Measurements from ENCODE around the gene VWA3B. TPM values are rescaled to one million over a fixed set of nuclear protein-coding genes. Genes with fewer than 3 reads are reported as not detected.
"Not testable (repeated sequence)": the region's sequence is repeated elsewhere in the genome, so short reads cannot be mapped to it uniquely, and the experiment has no call there.

VWA3B gene
- polyA plus RNA-seq, 12 donors = 0.35 to 2.3 (median 0.95) TPM; not detected in 2

GRCh38 chr2:98252038-98252773, 165.2 kb downstream of the VWA3B start:
- DNase-seq = no peak

- DNase-seq = no peak
These were observed 166.6 kb downstream of the VWA3B start for GRCh38 chr2:98253461-98254070.

GRCh38 chr2:98254504-98255059, 167.6 kb downstream of the VWA3B start:
- DNase-seq = no peak

GRCh38 chr2:98258906-98259305, 171.9 kb downstream of the VWA3B start:
- DNase-seq = no peak

- no peak for DNase-seq
These were observed 176.4 kb downstream of the VWA3B start for GRCh38 chr2:98263362-98263761.

GRCh38 chr2:98268225-98268624, 181.3 kb downstream of the VWA3B start:
- DNase-seq = not testable (repeated sequence)

- peak; percentile 24 for DNase-seq
These were observed 182.3 kb downstream of the VWA3B start for GRCh38 chr2:98269274-98269673.

- no peak for DNase-seq
These were observed 182.9 kb downstream of the VWA3B start for GRCh38 chr2:98269830-98270229.

- no peak for DNase-seq
These were observed 190.3 kb downstream of the VWA3B start for GRCh38 chr2:98277162-98277859.

- DNase-seq = no peak
These were observed 191.1 kb downstream of the VWA3B start for GRCh38 chr2:98278074-98278473.

GRCh38 chr2:98280376-98281102, 193.6 kb downstream of the VWA3B start:
- DNase-seq = no peak

- DNase-seq = no peak
These were observed 194.6 kb downstream of the VWA3B start for GRCh38 chr2:98281607-98282006.

GRCh38 chr2:98282109-98282508, 195.1 kb downstream of the VWA3B start:
- DNase-seq = no peak

- no peak for DNase-seq
These were observed 206.1 kb downstream of the VWA3B start for GRCh38 chr2:98293030-98293429.

- DNase-seq = no peak
These were observed 207.1 kb downstream of the VWA3B start for GRCh38 chr2:98293931-98294687.

- DNase-seq = no peak
These were observed 207.7 kb downstream of the VWA3B start for GRCh38 chr2:98294711-98295110.

- DNase-seq = no peak
These were observed 208.3 kb downstream of the VWA3B start for GRCh38 chr2:98295275-98295674.

- no peak for DNase-seq
These were observed 208.9 kb downstream of the VWA3B start for GRCh38 chr2:98295721-98296414.

- no peak for DNase-seq
These were observed 209.5 kb downstream of the VWA3B start for GRCh38 chr2:98296440-98296839.

Data from muscle of arm (tissue), 12 donors.